AML-193 (cell line): ENCODE results near the gene MGST2.

Source experiments
- DNase-seq, 2 experiments: peaks; one replicate each; lab custom pipeline; 2025; lab: John Stamatoyannopoulos, UW

MGST2 gene

DNA sequence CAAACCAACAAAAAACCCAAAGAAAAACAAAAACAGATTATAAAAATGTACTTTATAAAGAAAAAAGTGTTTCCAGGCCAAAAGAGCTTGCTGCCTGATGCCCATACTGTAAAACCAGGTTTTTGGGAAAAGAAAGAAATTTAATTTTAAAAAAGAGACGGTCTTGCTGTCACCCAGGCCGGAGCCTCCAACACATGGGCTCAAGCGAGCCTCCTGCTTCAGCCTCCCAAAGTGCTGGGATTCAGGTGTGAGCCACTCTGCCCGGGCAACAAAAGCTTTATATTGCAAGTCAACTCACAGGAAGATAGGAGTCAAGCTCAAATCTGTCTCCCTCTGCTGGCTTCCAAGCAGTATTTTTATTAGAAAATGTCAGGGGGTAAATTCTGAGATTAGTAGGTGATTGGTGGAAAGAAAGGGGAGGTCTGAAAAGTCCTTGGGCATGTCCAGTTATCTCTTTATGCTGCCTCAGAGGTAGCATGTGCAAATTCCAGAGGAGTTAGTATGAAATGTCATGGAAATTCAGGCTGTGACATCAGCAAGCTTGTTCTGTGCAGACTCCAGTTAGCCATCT lies 39.4 kb downstream of the MGST2 start:
- peak in 1 of 2 experiments; percentile 6 for DNase-seq

DNA sequence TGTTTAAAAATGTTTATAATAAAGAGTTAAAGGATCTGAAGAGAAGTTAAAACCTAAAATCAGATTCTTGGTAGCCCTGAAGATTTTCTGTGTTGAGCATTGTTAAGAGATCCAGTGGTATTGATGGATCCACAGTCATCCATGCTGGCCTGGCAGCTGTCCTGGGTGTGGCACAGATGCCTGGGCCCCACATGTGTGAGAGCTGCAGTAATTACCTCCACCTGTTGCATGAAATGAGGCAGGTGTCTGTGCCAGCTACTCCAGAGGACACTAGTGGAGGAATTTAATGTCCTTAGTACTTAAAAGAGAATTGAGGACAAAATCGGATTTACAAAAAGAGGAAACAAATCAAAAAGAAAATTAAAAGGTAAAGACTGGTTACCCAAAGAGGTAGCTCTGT lies 44.0 kb downstream of the MGST2 start:
- DNase-seq, result no peak

- no peak for DNase-seq
These were observed 44.5 kb downstream of the MGST2 start for GRCh38 chr4:139710073-139710472.

GRCh38 chr4:139711461-139711860 lies 45.8 kb downstream of the MGST2 start:
- no peak for DNase-seq

DNA sequence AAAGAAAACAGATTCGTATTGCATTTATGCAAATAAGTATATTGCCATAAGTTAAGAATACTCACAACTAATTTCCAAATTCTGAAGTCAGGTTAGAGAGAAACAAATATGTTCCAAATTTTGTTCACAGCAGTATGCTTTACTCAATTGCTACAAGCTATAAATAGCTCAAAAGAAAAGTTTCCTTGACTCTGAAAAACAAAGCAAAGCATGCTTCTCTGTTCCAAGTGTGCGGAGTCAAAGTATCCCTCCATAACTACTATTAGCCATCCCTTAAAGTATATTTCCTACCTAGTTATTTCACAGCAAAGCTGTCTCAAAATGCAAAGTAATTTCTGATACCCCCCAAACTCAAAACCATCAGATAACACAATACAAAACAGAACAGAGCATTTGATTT lies 47.3 kb downstream of the MGST2 start:
- no peak for DNase-seq

GRCh38 chr4:139715746-139716391 lies 50.2 kb downstream of the MGST2 start:
- no peak for DNase-seq

DNA sequence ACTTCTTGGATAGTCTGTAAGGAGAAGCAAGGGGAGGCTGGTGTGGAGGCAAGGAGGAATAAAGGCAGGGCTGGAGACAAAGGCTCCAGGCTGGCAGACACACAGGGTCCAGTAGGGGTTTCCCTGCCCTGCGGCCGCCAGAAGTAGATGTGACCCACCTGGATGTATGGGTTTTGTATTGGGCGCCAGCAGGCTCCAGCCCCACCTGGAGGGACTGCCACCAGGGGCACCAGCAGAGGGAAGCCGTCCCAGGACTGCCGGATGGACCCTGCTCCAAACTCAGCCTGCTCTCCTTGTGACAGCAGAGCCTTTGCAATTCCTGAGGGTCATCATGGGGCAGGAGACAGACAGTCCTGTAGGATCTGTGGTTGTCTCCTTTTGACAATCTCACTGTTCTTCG lies 52.7 kb downstream of the MGST2 start:
- DNase-seq, result no peak

- DNase-seq, result no peak
These were observed 53.2 kb downstream of the MGST2 start for GRCh38 chr4:139718833-139719232.

DNA sequence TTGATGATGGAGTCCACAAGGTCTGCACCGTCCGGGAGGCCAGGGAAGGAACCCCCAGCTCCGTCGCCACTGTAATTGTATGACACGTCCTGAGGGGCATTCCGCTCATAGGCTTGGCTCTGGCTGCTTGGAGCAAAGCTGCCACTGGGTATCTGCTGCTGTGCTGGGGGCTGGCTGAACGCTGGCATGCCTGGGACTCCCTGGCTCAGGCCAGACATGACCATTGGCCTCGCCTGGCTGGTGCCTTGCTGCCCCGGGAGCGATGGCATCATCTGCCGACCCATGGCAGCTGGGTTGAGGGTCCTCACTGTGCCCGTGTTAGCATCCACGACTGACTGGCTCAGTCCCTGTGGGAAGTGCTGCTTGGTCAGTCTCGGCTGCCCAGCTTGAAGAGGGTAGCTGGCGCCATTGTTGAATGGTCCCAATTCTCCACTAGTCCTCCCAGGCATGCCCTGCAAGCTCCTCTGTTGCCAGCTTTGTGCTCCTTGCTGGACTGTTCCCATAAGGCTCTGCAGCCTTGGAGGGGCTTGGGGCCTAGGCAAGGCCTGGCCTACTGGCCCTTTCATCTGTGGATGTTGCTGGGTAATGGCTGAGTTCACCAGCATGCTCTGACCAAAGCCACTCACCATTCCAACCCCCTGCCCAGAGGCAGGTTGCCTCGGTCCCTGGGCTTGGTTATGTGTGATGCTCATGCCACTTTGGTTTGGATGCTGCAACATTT lies 53.9 kb downstream of the MGST2 start:
- no peak for DNase-seq

- DNase-seq, result no peak
These were observed 55.2 kb downstream of the MGST2 start for GRCh38 chr4:139720806-139721205.

GRCh38 chr4:139721789-139722188 lies 56.2 kb downstream of the MGST2 start:
- no peak for DNase-seq

GRCh38 chr4:139725236-139725635 lies 59.6 kb downstream of the MGST2 start:
- no peak for DNase-seq

- DNase-seq, result no peak
These were observed 61.0 kb downstream of the MGST2 start for GRCh38 chr4:139726615-139727014.

DNA sequence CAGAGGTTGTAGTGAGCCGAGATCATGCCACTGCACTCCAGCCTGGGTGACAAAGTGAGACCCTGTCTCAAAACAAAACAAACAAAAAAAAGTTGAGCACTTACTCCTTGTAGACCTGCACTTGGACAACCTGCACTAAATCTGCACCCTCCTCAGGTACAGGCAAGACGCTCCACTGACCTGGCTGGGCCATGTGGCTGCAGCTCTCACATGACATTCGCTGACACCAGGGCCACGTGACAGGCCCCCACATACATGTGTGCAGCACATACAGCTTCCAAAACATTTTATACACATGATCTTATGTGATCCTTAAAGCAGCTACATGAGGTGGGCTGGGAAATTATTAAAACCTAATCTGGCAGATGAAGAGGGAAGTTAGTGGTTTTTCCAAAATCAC lies 62.5 kb downstream of the MGST2 start:
- no peak for DNase-seq

- DNase-seq, result no peak
These were observed 63.2 kb downstream of the MGST2 start for GRCh38 chr4:139728840-139729239.

- no peak for DNase-seq
These were observed 67.5 kb downstream of the MGST2 start for GRCh38 chr4:139732991-139733570.

DNA sequence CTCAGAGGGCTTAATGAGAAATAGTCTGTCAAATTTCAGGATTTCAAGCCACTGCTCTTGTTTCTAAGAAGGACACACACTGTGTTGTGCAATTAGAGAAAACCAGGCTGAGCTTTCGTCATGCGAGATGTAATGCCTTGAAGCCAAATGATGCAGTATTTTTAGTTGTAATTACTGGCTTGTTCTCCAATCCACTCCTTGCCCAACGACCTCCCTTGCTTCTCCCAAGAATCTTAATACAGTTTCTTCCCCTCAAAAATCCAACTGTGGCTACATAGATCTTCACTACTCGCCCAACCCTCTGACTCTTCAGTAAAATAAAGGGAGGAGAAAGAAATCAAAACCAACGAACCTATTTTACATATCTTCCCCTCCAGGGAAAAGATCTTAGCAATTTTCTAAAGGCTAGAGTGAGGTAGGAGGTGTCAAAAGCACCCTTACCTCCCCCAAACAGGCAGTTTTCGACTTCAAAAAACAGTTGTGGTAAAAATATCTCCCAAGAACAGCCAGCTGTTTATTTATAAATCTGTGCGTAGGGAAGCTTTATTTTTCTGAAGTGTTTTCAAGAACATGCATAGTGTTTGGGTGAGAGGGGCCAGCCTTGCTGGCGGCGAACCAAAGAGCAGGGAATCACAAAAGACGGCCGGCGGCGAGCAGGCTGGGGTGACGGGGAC lies 68.7 kb downstream of the MGST2 start:
- DNase-seq, result peak; percentile 68 to 74

- DNase-seq, result peak; percentile 43 to 45
These were observed 69.3 kb downstream of the MGST2 start for GRCh38 chr4:139734875-139735380.

GRCh38 chr4:139735381-139736273 lies 70.0 kb downstream of the MGST2 start:
- DNase-seq, result no peak

- DNase-seq, result no peak
These were observed 70.6 kb downstream of the MGST2 start for GRCh38 chr4:139736274-139736660.

DNA sequence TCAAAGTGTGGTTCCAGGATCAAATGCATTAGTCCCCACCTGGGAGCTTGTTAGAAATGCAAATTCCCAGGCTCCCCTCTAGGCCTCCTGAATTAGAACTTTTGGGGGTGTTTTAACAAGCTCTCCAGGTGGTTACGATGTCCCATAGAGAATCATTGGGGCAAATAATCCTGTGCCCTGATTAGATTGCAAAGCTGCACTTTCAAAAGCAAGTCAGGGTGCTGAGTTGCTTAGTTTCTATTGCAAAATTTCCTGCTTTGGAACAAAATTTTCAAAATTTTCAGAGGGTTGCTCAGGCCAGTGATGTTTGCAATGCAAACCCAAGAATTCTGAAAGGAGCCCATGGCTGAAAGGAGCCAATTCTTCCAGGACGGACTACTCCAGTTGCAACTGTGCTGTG lies 71.0 kb downstream of the MGST2 start:
- DNase-seq, result peak; percentile 20 to 22
